Neuronal stem cell (in vitro differentiated cells): ENCODE results near the gene CACNA2D2.
A peak's percentile ranks its signal among the peaks of the same experiment; 100 is the strongest.

Experiments
- DNase-seq: peaks from one replicate; pipeline ENCODE4 v3.0.0-alpha.2; 2013; ENCODE audit warnings: low spot score
- H2AFZ ChIP-seq: one replicate; pipeline ENCODE4 v1.6.1; 2013; ENCODE audit warnings: mild to moderate bottlenecking, low read length, inconsistent platforms
- H2AK5ac ChIP-seq: 2 replicates; pipeline ENCODE4 v1.6.1; 2013; ENCODE audit warnings: low read depth, mild to moderate bottlenecking, inconsistent platforms, low read length, moderate library complexity, mixed read lengths
- H2BK120ac ChIP-seq: 2 replicates; pipeline ENCODE4 v1.6.1; 2013; ENCODE audit warnings: low read depth, mild to moderate bottlenecking, inconsistent platforms, low read length, moderate library complexity, mixed read lengths
- H2BK12ac ChIP-seq: one replicate; pipeline ENCODE4 v1.6.1; 2013; ENCODE audit warnings: low read length, inconsistent platforms
- H2BK15ac ChIP-seq: 2 replicates; pipeline ENCODE4 v1.6.1; 2013; ENCODE audit warnings: mild to moderate bottlenecking, low read length, inconsistent platforms, mixed read lengths
- H2BK5ac ChIP-seq: one replicate; pipeline ENCODE4 v1.6.1; 2013; ENCODE audit warnings: inconsistent platforms, mild to moderate bottlenecking, low read length, moderate library complexity
- H3K14ac ChIP-seq: one replicate; pipeline ENCODE4 v1.6.1; 2013; ENCODE audit warnings: low read length, inconsistent platforms
- H3K18ac ChIP-seq: 2 replicates; pipeline ENCODE4 v1.6.1; 2013; ENCODE audit warnings: low read length, inconsistent platforms
- H3K23ac ChIP-seq: 2 replicates; pipeline ENCODE4 v1.6.1; 2013; ENCODE audit warnings: low read depth, mild to moderate bottlenecking, mixed read lengths, low read length, inconsistent platforms; ENCODE audit not compliant: poor library complexity
- H3K27ac ChIP-seq: replicated peaks from 3 replicates; pipeline ENCODE4 v1.5.1; 2013; ENCODE audit warnings: low read length, inconsistent platforms
- H3K27me3 ChIP-seq, 3 experiments: 2 replicates each; pipeline ENCODE4 v1.6.1; 2013; ENCODE audit warnings: low read length in 3 of 3, mild to moderate bottlenecking in 2 of 3, inconsistent platforms in 1 of 3, low read depth in 1 of 3, mixed read lengths in 1 of 3, moderate library complexity in 1 of 3; ENCODE audit not compliant: control insufficient read depth in 3 of 3, insufficient read depth in 3 of 3
- H3K36me3 ChIP-seq, 2 donors: replicated peaks in 1 of 2; 2 replicates each; pipeline ENCODE4 v1.6.1; 2013; ENCODE audit warnings: low read length in 2 of 2; ENCODE audit not compliant: control insufficient read depth in 2 of 2, insufficient read depth in 2 of 2
- H3K4ac ChIP-seq: 2 replicates; pipeline ENCODE4 v1.6.1; 2013; ENCODE audit warnings: inconsistent platforms, mild to moderate bottlenecking, low read length, moderate library complexity
- H3K4me1 ChIP-seq, 2 donors: 1 replicate in 1 of 2; 2 replicates in 1 of 2; pipeline ENCODE4 v1.6.1; 2013; ENCODE audit warnings: low read length in 2 of 2, low read depth in 1 of 2; ENCODE audit not compliant: control insufficient read depth in 2 of 2, insufficient read depth in 1 of 2
- H3K4me2 ChIP-seq: one replicate; pipeline ENCODE4 v1.6.1; 2013; ENCODE audit warnings: mild to moderate bottlenecking, low read length, inconsistent platforms; ENCODE audit not compliant: insufficient read depth, poor library complexity, severe bottlenecking
- H3K4me3 ChIP-seq, 2 donors: 2 replicates each; pipeline ENCODE4 v1.5.1; 2013; ENCODE audit warnings: low read length in 2 of 2, mild to moderate bottlenecking in 2 of 2, inconsistent platforms in 1 of 2, moderate library complexity in 1 of 2
- H3K79me1 ChIP-seq: one replicate; pipeline ENCODE4 v1.6.1; 2013; ENCODE audit warnings: low read depth, mild to moderate bottlenecking, inconsistent platforms, low read length, moderate library complexity
- H3K9ac ChIP-seq: one replicate; pipeline ENCODE4 v1.6.1; 2013; ENCODE audit warnings: mild to moderate bottlenecking, low read depth, low read length, inconsistent platforms; ENCODE audit not compliant: poor library complexity
- H3K9me3 ChIP-seq, 2 donors: replicated peaks in 1 of 2; 2 replicates each; pipeline versions ENCODE3 to v1.6.1; 2013; ENCODE audit warnings: low read length in 2 of 2, mild to moderate bottlenecking in 2 of 2, inconsistent platforms in 1 of 2, low read depth in 1 of 2, mixed read lengths in 1 of 2, moderate library complexity in 1 of 2; ENCODE audit not compliant: control insufficient read depth in 2 of 2, insufficient read depth in 1 of 2
- H4K8ac ChIP-seq: one replicate; pipeline ENCODE4 v1.6.1; 2013; ENCODE audit warnings: low read depth, mild to moderate bottlenecking, inconsistent platforms, low read length, moderate library complexity
- H4K91ac ChIP-seq: one replicate; pipeline ENCODE4 v1.6.1; 2013; ENCODE audit warnings: low read length, low read depth, mild to moderate bottlenecking, inconsistent platforms; ENCODE audit not compliant: poor library complexity
- WGBS, 2 donors: extraction: QIAGEN DNeasy Blood & Tissue Kit; methylation state at CpG; one replicate each; pipeline ENCODE4 v1.1.7; 2013; ENCODE audit warnings: missing lambda C conversion rate in 2 of 2, mixed read lengths in 1 of 2; ENCODE audit not compliant: insufficient read length in 2 of 2, insufficient replicate concordance in 1 of 2; ENCODE audit errors: extremely low coverage in 2 of 2; 5-methylcytosine and 5-hydroxymethylcytosine counted together

CACNA2D2 gene

DNA sequence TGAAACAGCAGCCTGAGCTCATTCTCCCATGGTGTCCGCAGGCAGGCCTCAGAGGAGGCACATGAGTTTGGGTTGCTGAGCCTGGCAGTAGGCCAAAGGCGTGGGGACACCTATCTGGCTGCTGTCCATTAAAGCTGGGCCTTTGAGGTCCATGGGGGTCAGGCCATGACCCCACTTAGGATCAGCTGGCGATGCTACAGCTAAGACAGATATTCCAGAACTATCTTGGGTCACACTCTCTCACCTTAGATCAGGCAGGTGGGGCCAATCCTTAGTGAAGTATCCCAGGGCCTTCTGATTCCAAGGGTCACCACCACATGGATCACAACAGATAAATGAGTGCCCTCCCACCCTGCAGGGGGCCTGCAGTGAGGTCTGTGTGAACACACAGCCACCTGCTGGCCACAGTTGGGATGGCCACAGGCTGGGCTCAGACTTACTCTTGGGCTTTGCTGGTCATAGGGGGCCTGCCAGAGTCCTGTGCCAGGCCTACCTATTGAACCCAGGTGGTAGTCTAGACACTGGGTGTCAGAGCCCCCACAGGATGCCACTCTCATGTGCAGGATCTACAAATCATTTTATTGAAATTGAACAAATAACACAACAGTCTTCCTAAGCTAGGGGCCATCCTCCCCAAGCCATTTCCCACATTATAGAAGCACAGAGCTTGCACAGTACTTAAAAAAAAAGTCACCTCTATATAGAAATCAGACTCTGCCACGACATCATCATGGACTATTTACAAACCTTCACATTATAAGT lies 178.9 kb downstream of the CACNA2D2 start:
- H2BK15ac ChIP-seq, result no peak overlapping the region
- peaks cover 28 to 32% of the 10 kb centered on the region in 2 donors for H3K4me1 ChIP-seq
- H2AK5ac ChIP-seq, result peak overlapping the region; percentile 38
- H3K9me3 ChIP-seq, result no peaks in the 10 kb centered on the region
- H2AFZ ChIP-seq, result no peak overlapping the region
- H3K4me3 ChIP-seq, result peak overlapping the region in 1 of 2 donors; percentile 0
- no peak overlapping the region for H3K4me2 ChIP-seq
- H3K9ac ChIP-seq, result no peak overlapping the region
- no peak overlapping the region for H2BK12ac ChIP-seq
- H2BK5ac ChIP-seq, result no peak overlapping the region
- H3K18ac ChIP-seq, result peak overlapping the region; percentile 25
- no peaks in the 10 kb centered on the region for H3K27me3 ChIP-seq
- H2BK120ac ChIP-seq, result no peak overlapping the region
- peaks cover 17 to 42% of the 10 kb centered on the region in 2 donors for H3K36me3 ChIP-seq
- WGBS, 2 donors, result no CpG with 5 or more reads among the region's 4 CpGs
- no peak for DNase-seq
- H3K79me1 ChIP-seq, result peaks cover 17% of the 10 kb centered on the region
- H3K23ac ChIP-seq, result no peak overlapping the region
- H4K8ac ChIP-seq, result no peak overlapping the region
- H3K14ac ChIP-seq, result no peak overlapping the region
- H3K4ac ChIP-seq, result no peak overlapping the region
- H4K91ac ChIP-seq, result peak overlapping the region; percentile 28
- no peak overlapping the region for H3K27ac ChIP-seq

DNA sequence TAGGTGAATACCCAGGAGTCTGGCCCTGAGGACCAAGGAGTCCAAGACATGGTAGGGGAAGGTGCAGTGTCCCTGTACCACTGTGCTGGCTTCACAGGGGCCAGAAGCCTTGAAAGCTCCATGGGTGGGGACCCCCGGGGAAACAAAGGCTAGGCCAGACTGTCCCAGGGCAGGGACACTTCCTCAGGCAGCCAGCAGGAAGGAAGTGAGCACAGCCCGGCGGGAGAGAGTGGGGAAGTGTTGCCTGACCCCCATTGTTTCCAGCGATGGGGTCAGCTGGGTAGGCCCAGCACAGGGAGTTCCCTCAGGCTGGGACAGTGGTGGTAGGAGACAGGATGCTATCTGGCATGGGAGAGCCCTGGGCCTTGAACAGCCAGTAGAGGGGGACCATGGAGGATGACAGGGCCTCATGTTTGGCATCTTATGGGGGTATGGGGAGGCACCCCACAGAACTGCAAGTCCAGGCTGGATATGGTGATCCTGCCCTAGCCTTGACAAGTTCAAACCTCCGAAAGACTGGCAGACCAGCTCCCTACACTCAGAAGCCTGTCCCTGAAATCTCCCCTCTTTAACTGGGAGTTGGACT lies 179.7 kb downstream of the CACNA2D2 start:
- peaks cover 32 to 33% of the 10 kb centered on the region in 2 donors for H3K4me1 ChIP-seq
- H2AK5ac ChIP-seq, result peak overlapping the region; percentile 44
- no peak overlapping the region for H4K91ac ChIP-seq
- no peak overlapping the region for H3K27ac ChIP-seq
- H2BK120ac ChIP-seq, result no peak overlapping the region
- H3K9ac ChIP-seq, result peak overlapping the region; percentile 21
- no peak overlapping the region for H3K23ac ChIP-seq
- no peaks in the 10 kb centered on the region for H3K9me3 ChIP-seq
- DNase-seq, result no peak
- H3K79me1 ChIP-seq, result peaks cover 20% of the 10 kb centered on the region
- H3K14ac ChIP-seq, result no peak overlapping the region
- no peak overlapping the region for H2AFZ ChIP-seq
- peaks cover 23 to 45% of the 10 kb centered on the region in 2 donors for H3K36me3 ChIP-seq
- peak overlapping the region; percentile 23 for H3K18ac ChIP-seq
- no peak overlapping the region for H3K4me2 ChIP-seq
- no peak overlapping the region for H4K8ac ChIP-seq
- peak overlapping the region; percentile 14 for H2BK15ac ChIP-seq
- H2BK12ac ChIP-seq, result peak overlapping the region; percentile 68
- H3K4ac ChIP-seq, result no peak overlapping the region
- no CpG with 5 or more reads among the region's 5 CpGs for WGBS, 2 donors
- no peak overlapping the region for H3K4me3 ChIP-seq
- H2BK5ac ChIP-seq, result no peak overlapping the region
- no peaks in the 10 kb centered on the region for H3K27me3 ChIP-seq

DNA sequence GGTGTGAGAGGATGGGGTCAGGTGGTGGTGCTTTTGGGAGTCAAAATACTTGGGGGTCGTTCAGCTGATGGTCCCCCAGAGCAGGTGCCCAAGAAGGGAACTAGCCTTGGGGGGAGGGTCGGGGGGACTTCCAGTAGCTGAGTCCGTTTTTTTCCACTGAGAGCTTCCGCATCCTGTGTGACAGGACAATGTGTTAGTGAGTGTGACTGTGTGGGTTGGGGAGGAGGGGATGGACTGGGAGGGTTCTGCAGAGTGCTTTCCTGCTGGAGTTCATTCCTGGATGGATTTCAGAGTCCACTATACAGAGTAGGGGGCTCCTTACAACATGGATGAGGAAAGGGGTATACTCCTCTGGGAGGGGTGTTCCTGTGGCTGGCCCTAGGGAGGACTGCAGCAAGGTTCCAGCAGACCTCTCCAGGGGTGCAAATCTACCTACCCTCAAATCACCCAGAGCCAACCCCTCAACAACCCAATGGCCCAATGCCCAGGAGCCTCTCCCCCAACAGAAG lies 180.3 kb downstream of the CACNA2D2 start:
- no peak overlapping the region for H3K14ac ChIP-seq
- no peak overlapping the region for H3K4me3 ChIP-seq

More for the DNA sequence above, 180.3 kb downstream of the CACNA2D2 start:
- H3K4me2 ChIP-seq, result peak overlapping the region; percentile 54
- H3K9ac ChIP-seq, result peak overlapping the region; percentile 21
- DNase-seq, result no peak
- H3K4ac ChIP-seq, result no peak overlapping the region
- peak overlapping the region; percentile 94 for H2BK120ac ChIP-seq
- peak overlapping the region; percentile 99 for H2BK15ac ChIP-seq
- H2AFZ ChIP-seq, result no peak overlapping the region
- H3K23ac ChIP-seq, result no peak overlapping the region
- H3K9me3 ChIP-seq, result no peaks in the 10 kb centered on the region
- H3K36me3 ChIP-seq, result peaks cover 28 to 51% of the 10 kb centered on the region in 2 donors
- H4K91ac ChIP-seq, result no peak overlapping the region
- WGBS, 2 donors, result no CpG with 5 or more reads among the region's 4 CpGs
- peak overlapping the region; percentile 23 for H3K18ac ChIP-seq
- no peak overlapping the region for H2BK5ac ChIP-seq
- no peaks in the 10 kb centered on the region for H3K27me3 ChIP-seq
- H2AK5ac ChIP-seq, result peak overlapping the region; percentile 90
- no peak overlapping the region for H4K8ac ChIP-seq
- H3K79me1 ChIP-seq, result peaks cover 26% of the 10 kb centered on the region
- H2BK12ac ChIP-seq, result peak overlapping the region; percentile 68
- H3K4me1 ChIP-seq, result peaks cover 30 to 35% of the 10 kb centered on the region in 2 donors
- no peak overlapping the region for H3K27ac ChIP-seq
